ENCODE measurements around the gene MAPK9.

Gene MAPK9

DNA sequence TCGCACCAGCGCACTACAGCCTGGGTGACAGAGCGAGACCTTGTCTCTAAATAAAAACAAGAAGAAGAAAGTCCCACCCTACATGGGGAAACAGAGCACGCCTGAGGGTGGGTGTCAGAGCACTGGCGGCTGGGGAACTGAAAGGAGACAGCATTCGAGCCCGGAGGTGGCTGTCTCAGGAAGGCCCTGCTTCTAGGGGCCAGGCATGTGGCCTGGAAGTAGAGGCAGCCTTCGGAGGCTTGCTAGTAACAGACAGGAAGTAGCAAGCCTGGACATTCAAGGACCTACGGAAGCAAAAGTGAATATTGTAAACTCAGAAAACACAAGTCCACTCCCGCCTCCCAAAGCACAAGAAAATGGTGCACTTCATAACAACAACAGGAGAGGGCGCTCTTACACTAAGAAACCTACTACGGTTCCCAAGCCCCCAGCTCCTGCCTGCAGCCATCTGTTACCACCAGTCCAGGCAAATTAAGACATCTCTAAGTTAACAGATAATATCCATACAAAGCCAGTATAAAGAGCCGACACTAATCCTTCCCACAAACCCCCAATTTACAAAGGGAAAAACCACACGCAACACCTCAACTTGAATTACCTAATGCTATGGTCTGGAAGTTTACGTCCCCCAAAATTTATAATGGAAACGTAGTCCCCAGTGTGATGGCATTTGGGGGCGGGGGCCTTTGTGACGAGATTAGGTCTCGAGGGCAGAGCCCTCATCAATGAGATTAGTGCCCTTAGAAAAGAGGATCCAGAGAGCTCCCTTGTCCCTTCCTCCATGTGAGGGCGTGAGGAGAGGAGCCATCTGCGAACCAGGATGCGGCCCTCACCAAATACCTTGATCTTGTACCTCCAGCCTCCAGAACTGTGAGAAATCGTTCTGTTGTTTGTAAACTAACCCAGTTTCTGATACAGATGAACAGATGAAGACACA, 90.6 kb downstream of the MAPK9 start:
- no peak for DNase-seq

DNA sequence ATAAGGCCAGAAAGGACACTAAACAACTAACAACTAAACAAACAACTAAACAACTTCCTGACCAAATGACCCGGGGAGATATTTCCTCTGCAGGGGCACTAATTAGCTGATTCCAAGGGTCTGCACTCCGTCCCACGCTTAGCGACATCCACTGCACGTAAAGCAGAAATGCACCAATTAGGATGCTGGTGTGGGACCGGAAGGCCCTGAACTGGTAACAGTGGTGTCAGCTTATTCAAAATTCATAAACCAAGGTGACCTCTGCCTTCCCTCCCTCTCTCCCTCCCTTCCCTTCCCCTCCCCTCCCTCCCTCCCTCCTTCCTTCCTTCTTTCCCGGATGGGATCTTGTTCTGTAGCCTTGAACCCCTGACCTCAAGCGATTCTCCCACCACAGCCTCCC, 92.5 kb downstream of the MAPK9 start:
- DNase-seq, result no peak

DNA sequence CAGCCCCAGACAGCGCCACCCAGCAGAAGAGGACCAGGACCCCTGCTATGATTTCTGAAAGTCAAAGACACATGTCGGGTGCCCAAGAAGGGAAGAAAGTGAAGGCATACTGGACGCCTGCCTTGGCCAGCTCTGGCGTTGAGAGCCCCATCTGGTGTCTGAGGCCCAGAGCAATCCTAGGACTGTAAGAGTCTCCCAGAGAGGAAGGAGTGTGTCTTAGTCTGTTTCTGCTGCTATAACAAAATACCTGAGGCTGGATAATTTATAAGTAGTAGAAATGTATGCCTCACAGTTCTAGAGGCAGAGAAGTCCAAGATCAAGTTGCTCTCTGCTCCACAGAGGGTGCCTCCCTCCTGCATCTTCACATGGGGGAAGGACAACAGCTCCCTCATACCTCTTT, 93.7 kb downstream of the MAPK9 start:
- no peak for DNase-seq

DNA sequence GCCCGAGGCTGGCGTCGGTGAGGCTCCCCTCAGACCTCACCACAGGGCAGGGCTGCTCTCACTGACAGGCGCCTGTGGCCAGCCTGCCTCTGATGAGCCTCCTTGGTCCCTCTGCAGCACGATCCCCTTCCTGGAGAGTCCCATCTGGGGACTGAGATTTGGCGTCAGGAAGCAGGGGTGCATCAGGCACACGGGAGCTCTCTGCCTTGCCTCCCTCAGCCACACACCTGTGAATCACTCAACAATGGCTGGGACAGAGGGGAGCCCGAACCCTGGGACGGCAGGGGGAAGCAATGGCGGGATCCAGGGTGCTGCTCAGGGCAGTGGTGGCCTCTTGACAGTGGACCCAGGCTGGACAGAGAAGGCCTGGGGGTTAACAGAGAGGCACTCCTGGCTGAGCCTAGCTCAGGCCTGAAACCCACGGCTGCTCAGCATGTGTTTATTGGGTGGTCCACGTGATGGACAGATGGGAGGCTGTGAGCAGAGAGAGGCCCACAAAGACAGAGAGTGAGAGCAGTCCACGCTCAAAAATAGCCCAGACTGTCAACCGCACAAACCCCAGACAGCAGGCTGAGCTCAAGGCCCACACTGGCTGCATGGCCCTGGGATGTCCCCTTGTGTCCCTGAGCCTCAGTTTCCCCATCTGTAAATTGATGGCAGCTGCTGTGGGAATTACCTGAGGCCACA, 94.7 kb downstream of the MAPK9 start:
- no peak for DNase-seq

DNA sequence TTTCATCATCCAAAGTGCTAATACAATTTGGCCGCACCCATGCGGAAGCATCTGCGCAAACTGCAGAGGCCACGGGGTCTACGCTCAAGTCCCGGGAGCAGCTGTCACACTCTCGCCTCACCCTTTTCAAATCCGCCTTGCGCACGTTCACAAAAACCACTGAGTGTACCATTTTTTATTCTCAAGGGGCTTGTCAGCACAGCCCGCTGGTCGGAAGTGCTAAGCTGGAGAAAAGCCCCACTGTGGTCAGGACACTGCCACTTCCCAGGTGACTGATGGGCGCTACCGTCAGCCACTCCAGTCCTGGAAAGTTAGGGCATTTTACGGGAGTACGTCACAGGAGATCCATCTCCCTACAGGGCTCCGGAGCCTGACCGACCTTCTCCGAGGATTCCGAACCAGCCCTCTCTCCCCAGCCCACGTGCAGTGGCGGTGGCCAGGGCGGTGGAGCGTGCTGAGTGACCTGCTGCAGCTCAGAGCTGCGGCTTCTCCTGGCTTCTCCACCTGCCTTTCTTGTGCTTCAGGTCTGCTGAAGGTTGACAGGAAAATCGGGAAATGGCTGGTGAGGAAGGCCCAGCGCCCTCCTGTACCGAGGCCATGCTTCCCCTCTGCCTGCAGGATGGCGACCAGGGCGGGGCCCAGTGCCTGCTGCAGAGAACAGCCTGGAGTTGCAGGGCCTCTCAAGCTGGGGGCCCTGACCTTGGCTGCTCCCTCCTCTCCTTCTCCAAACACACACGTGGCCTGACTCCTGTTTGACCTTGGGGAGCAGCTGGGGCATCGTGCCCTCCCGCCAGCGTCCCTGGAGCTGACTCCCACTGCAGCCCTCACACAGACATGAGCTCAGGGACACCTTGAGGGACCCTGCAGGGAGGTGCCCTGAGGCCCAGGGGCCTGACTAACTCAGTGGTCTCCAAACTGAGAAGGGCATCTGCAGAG, 97.2 kb downstream of the MAPK9 start:
- DNase-seq, result no peak

DNA sequence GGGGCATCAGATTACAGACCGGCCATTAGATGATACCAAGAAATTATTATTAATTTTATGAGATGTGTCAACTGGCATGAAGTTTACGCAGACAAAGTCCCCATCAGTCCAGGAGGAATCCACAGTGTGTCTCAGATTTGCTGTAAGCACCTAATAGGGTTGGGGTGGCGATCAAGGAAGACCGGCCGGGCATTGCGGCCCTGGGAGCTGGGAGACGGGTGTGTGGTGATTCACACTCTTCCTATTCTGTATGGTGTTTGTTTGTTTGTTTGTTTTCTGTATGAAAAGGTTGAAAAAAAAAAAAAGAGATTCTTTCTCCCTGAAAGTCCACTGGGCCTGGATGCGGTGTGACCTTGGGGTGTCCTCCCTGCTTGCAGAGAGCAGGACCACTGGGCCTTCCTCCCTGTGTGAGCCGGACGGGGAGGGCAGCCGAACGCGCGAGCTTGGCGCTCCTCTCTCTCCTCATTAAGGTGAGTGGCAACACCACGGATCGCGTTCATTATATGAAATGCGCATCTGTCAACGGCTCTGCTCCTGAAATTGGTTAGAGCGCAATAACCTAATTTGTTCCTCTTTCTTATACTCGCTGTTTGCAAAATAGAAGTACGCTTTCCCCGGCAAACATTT, 98.0 kb downstream of the MAPK9 start:
- no peak for DNase-seq

DNA sequence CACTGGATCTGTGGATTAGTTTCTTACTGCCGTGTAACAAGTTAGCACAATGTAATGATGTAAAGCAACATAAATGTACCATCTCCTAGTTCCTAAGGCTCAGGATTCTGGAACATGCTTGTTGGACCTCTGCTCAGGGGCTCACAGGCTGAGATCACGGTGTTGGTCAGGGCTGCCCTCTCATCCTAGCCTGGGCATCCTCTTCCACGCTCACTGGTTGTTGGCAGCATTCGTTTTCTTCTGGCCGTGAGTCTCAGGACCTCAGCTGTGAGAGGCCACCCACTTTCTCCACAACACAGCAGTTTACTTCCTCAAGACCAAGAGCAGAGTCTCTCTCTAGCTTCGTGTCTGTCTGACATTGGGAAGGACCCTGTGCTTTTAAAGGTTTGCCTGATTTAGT, 100.2 kb downstream of the MAPK9 start:
- DNase-seq, result no peak

DNA sequence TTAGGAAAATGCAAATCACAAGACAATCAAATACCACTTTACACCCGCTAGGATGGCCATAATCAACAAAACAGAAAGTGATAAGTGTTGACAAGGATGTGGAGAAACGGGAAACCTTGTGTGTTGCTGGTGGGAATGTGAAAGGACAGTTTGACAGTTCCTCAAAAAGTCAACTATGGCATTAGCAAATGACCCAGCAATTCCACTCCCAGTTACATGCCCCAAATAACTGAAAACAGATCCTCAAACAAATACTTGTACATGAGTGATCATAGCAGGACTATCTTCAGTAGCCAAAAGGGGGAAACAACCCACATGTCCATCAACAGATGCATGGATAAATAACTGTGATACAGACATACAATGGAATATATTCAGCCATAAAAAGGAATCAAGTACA, 104.1 kb downstream of the MAPK9 start:
- no peak for DNase-seq

All from amniotic stem cell (primary cell).